CD4-positive, alpha-beta T cell treated with Interleukin-12 subunit alpha and Interleukin-12 subunit beta, for 1 hour (primary cell): ENCODE results near the gene ALDH1B1.

Experiments used
- DNase-seq: peaks from one replicate; pipeline ENCODE4 v3.0.0-alpha.2; 2020

The ALDH1B1 gene

GRCh38 chr9:38392235-38393127 is at the start of gene ALDH1B1:
Gene ALDH1B1 (plus strand): TSS chr9:38392702. CDS start chr9:38395749, 3,047 bp downstream.
- DNase-seq: peak; percentile 64

GRCh38 chr9:38343037-38343436 is 49.5 kb upstream of the ALDH1B1 start:
- no peak for DNase-seq

DNA sequence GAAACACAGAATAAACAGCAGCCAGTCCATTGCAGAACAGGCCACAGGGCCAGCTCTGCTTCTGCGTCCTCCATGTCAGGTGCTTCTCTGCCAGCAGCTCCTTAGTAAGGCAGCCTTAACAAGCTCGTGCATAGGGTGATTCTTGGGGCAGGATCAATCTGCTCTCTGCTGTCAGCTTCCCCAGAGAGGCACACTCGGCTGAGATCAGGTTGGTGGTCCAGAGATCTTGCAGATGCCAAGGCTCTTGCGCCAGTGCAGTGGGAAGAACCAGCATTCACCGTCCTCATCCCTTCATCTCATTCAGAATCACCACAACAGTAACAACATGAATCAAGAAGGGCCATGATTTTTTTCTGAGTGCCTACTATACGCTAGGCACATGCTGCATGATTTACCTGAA is 49.0 kb upstream of the ALDH1B1 start:
- DNase-seq: no peak

- DNase-seq: no peak
Observed at GRCh38 chr9:38344566-38345324, 47.8 kb upstream of the ALDH1B1 start.

- DNase-seq: no peak
Observed at GRCh38 chr9:38345851-38346755, 46.4 kb upstream of the ALDH1B1 start.

- DNase-seq: no peak
Observed at GRCh38 chr9:38346811-38347210, 45.7 kb upstream of the ALDH1B1 start.

- no peak for DNase-seq
Observed at GRCh38 chr9:38347271-38347671, 45.2 kb upstream of the ALDH1B1 start.

GRCh38 chr9:38347946-38348345 is 44.6 kb upstream of the ALDH1B1 start:
- no peak for DNase-seq

DNA sequence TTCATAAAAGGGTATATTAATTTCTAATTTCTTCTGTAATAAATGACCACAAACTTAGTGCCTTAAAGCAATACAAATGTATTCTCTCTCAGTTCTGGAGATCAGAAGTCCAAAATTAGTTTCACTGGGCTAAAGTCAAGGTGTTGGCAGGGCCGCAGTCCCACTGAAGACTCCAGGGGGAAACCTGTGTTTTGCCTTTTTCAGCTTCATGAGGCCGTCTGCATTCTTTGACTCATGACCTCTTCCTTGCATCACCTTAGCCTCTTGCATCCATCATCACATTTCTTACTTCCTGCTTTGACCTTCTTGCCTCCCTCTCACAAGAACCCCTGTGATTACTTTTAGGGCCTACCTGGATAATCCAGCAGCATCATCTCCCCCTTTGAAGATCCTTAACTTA is 42.0 kb upstream of the ALDH1B1 start:
- DNase-seq: no peak

GRCh38 chr9:38352530-38353328 is 39.8 kb upstream of the ALDH1B1 start:
- DNase-seq: no peak

DNA sequence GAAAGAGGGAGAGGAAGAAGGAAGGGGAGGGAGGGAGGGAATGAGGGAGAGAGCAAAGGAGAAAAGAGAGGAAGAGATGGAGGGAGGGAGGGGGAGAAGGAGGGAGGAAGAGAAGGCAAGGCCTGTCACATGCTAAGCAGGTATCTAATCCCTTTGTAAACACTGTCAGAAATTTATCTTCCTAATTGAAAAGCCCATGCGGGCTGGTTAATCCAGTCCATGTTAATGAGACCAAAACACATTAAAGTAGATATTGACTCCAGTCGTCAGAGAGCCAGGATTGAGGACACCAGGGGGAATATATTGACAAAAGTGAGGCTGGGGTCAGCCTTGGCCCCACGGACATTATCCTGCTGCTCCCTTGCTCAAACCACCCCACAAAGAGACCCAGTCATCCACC is 37.4 kb upstream of the ALDH1B1 start:
- DNase-seq: no peak

DNA sequence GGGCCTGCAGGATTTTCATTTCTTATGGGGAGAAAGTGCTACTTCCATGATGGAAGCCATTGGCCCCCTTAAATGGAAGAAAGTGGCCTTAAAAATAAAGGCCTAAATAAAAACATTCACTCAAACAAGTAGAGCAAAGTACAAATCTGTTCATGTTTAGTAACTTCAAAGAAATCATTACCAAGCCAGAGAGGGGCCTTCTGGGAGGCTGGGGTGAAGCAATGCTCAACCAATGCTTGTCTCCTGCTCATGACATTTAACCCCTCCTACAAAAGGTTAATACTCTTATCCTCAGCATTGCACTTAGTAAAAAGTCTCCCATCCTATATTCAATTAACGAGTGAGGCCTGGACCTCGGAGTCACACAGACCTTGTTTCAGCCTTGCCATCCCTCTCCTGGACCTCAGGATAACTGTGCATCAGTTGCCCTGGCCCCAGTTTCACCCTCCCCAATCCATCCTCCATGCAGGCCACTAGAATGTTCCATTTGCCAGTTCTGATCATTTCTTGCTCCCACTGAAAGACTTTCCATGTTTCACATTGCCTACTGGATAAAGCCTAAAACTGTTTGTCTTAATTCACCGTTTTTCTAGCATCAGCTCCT is 36.9 kb upstream of the ALDH1B1 start:
- no peak for DNase-seq

DNA sequence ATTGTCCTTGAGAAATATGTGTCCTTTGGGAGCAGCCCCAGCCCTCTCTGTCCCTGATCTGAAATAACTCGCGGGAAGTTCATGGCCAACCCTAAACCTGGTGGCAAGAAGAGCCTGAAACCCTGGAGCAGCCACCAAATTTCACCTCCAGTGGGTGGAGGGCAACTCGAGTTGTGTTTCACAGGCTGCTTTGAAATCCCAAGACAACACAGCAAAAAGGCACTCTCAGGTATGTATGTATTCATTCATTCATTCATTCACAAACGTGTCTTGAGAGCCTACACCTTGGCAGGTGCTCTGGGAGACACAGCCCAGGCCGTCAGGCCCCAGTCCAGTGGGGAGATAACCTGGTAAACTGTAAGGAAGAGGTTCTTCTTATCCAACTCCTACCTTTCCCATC is 35.7 kb upstream of the ALDH1B1 start:
- no peak for DNase-seq

GRCh38 chr9:38357350-38358114 is 35.0 kb upstream of the ALDH1B1 start:
- DNase-seq: no peak

GRCh38 chr9:38358390-38359296 is 33.9 kb upstream of the ALDH1B1 start:
- no peak for DNase-seq

GRCh38 chr9:38359297-38359653 is 33.2 kb upstream of the ALDH1B1 start:
- no peak for DNase-seq

DNA sequence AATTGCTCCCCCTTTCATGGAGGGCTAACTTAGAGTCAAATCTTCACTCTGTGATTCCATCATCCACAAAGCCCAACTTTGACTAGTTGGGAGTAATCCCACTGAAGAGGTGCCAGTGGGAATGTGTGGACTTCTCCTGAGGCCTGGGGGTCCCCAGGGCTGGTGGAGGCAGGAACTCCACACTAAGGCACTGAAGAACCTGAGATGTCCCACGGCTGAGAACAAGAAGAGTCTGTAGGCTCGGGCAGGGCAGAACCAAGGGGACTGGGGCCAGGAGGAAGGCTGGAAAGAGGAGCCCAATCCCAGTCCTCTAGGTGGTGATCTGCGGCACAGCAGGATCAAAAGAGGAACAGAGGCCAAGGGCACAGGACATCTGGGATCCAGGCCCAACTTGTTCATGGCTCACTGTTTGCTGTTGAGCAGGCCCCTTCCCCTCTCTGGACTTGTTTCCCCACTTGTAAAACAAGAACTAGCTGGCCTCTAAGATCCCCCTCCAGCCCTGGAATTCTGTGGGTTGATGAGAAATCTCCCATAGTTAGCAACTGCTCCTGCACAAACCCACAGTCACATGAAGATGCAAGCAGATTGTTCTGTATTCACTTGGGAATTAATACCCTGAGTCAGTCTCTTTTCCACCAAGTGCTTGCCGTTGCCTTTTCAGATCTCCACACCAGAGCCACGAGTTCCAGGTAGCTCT is 32.7 kb upstream of the ALDH1B1 start:
- DNase-seq: no peak

DNA sequence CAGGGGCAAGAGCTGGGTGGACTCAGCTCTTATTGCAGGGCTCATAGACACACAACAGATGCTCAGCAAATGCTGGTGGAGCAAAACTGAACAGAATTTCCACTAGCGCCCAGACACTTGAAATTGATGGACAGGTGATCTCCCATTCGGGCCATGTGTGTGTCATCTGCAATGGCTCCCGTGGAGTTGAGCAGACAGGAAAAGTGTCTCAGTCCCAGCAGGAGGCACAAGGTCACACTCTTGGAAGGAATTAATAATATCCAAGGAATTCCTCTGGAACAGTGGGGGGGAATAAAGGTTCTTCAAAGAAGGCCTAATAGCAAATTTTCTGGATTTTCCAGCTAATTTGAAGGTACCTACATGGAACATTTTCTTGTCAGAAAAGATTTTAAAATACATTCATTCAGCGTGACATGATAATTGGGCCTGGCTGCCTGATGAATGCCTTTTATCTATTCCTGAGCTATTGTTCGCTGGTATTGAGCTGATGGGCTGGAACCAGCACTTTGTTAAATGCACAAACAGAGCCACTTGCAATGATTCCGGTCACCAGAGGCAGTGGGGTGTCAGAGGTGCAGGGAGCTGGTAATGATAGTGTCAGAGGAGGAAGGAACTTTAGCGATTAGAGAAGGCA is 31.5 kb upstream of the ALDH1B1 start:
- no peak for DNase-seq

DNA sequence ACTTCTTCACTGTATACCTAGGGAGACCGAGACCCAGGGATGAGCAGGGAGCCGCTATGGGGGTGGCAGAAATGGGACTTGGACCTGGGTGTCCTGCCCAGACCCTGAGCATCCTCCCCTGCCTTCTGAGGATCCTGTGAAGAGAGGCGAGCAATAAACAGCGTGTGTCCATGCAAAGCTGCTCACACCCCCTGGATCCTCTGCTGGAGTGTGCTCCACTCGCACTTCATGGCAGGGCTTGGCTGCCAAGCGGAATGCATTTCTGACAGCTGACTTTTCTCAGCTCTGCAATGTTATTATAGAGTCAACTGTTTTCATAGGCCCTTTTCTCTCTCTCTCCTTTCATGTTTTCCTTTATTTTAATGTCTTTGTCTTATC is 31.0 kb upstream of the ALDH1B1 start:
- no peak for DNase-seq
